ENCODE data around the gene SERINC4. TPM values are rescaled to one million over a fixed set of nuclear protein-coding genes. Genes with fewer than 3 reads are reported as not detected.

SERINC4 gene
- 0.09 TPM in 1 of 2 replicates, not detected in the other for total RNA-seq

GRCh38 chr15:43799945-43800285 is at the start of gene SERINC4:
SERINC4 (minus strand) TSS chr15:43800220; CDS start chr15:43799986, 234 bp downstream.

DNA sequence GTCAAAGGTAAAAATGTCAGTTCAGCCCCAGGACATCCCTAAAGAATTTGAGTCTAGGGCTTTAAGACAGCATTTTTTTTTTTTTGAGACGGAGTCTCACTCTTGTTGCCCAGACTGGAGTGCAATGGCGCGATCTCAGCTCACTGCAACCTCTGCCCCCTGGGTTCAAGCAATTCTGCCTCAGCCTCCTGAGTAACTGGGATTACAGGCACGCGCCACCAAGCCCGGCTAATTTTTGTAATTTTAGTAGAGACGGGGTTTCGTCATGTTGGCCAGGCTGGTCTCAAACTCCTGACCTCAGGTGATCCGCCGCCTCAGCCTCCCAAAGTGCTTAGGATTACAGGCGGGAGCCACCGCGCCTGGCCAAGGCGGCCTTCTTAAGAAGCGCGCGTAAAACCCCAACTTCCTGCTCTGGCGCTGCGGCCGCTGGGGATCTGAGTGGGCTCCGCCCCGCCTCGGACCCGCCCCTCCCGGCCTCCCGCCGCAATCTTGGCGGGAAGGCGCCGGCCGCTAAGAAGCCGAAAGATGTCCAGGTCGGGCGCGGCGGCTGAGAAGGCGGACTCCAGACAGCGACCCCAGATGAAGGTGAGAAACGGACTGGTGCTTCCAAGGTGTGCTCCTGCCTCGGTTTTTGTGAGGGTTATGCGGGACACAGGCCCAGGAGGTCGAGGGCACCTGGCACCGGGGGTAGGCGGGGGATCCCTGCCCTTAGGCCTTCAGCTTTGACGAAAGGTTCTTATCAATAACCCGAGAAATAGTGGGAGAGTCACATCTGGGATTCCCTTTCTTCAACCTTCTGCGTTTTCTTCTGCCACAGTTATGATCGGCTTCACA is 26.7 kb upstream of the SERINC4 start, which contains the start of gene WDR76:
Gene WDR76 (plus strand): TSS at position 495 of the 834 bp plus-strand sequence. CDS start 31 bp downstream, at position 526.

DNA sequence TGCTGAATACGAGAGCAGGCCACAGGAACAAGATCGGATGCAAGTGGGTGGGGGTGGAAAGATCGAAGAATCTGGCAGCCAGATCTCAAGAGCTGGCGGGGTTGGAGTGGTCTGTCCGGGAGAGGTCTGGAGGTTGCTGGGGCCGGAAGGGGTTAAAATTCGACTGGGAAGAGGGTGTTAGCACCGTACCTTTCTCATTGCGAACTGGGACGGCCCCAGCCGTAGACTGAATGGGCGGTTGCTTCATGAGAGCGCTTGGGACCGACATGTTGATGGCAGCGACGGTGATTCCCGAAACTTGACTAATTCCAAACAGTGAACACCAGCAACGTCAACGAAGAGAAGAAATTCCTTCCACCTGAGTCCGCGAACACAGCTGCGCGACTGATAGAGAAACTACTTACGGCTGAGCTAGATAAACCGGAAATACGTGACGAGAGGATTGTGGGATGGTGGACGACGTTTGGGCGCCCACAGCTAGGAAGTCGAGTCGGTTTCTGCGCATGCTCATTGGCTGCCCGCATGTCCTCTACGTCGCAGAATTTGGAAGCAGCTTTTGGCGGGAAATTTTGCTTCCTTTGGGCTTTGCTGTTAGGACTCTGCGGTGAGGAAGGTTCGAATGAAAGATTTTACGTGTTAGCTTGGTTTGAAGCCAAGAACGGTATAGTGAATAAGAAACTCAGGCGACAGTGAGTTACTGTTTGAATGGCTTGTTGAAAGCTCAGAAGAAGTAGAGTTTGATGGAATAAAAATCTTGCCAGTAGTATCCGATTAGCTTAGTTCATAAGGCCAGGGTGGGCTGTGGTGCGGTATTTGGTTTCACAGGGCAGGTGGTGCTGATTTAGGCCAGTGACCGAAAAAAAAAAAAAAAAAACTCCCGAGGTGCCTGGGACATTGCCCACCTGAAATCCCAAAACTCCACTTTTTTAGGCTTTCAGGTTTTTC is 24.6 kb upstream of the SERINC4 start, which contains the start of gene MFAP1:
Gene MFAP1 (minus strand): TSS at position 389 of the 945 bp plus-strand sequence. CDS start 121 bp downstream, at position 268.

GRCh38 chr15:43800286-43801141 is 494 bp upstream of the SERINC4 start, which contains the start of gene HYPK:
HYPK (plus strand) TSS chr15:43800599; CDS start chr15:43800623, 24 bp downstream.

GRCh38 chr15:43791993-43792760 is 7.8 kb downstream of the SERINC4 start, which contains the start of gene SERF2:
SERF2 (plus strand) TSS chr15:43792320; CDS start chr15:43792377, 57 bp downstream.

GRCh38 chr15:43776718-43777266 is 23.2 kb downstream of the SERINC4 start, which contains the start of gene ELL3:
ELL3 (minus strand) TSS chr15:43776966; CDS start chr15:43776901, 65 bp downstream.

DNA sequence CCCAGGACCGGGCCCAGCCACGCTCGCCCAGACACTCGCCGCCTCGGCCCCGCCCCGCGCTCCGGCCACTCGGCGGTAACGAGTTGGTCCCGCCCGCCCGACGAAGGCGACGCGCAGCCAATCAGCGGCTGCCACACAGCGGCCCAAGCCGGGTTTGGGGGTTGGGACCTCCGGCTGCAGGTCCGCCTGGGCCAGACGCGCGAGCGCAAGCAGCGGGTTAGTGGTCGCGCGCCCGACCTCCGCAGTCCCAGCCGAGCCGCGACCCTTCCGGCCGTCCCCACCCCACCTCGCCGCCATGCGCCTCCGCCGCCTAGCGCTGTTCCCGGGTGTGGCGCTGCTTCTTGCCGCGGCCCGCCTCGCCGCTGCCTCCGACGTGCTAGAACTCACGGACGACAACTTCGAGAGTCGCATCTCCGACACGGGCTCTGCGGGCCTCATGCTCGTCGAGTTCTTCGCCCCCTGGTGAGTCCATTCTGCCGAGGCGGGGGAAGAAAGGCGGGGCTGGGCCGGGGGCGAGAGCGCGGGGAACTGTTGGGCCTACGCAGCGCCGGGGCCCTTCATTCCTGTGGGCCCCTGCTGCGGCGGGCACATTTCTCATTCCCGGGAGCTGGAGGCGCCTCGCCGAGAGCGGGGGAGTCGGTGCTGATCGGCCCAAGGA is 53.6 kb downstream of the SERINC4 start, which contains the start of gene PDIA3:
Gene PDIA3 (plus strand): TSS at position 194 of the 658 bp plus-strand sequence. CDS start 102 bp downstream, at position 296.

Other genes with a start within 250 kb of the SERINC4 start
- 8.7 and 14.7 TPM in 2 replicates for gene PPIP5K1, start 210.0 kb downstream of the SERINC4 start, total RNA-seq
- gene CKMT1B, start 206.2 kb downstream of the SERINC4 start, total RNA-seq = not detected in 2 replicates
- not detected in 2 replicates for gene STRC, start 181.4 kb downstream of the SERINC4 start, total RNA-seq
- 0.37 and 0.43 TPM in 2 replicates for gene CATSPER2, start 151.4 kb downstream of the SERINC4 start, total RNA-seq
- gene CKMT1A, start 106.4 kb downstream of the SERINC4 start, total RNA-seq = 0.18 TPM in 1 of 2 replicates, not detected in the other
- gene PDIA3, start 53.8 kb downstream of the SERINC4 start, total RNA-seq = 135 and 192 TPM in 2 replicates
- 3.9 and 6.8 TPM in 2 replicates for gene ELL3, start 23.3 kb downstream of the SERINC4 start, total RNA-seq
- gene SERF2, start 7.9 kb downstream of the SERINC4 start, total RNA-seq = 448 and 573 TPM in 2 replicates
- gene HYPK, start 379 bp upstream of the SERINC4 start, total RNA-seq = 8.5 and 10.3 TPM in 2 replicates
- 24.9 and 31.7 TPM in 2 replicates for gene MFAP1, start 24.5 kb upstream of the SERINC4 start, total RNA-seq
- 2.7 and 2.8 TPM in 2 replicates for gene WDR76, start 26.8 kb upstream of the SERINC4 start, total RNA-seq

Data from smooth muscle cell of bladder (primary cell).